Measurements from ENCODE around the gene VAC14. TPM values are rescaled to one million over a fixed set of nuclear protein-coding genes. Genes with fewer than 3 reads are reported as not detected.

VAC14 gene
- polyA plus RNA-seq, 3 donors, result 20.7 to 49.4 (median 31.1) TPM

DNA sequence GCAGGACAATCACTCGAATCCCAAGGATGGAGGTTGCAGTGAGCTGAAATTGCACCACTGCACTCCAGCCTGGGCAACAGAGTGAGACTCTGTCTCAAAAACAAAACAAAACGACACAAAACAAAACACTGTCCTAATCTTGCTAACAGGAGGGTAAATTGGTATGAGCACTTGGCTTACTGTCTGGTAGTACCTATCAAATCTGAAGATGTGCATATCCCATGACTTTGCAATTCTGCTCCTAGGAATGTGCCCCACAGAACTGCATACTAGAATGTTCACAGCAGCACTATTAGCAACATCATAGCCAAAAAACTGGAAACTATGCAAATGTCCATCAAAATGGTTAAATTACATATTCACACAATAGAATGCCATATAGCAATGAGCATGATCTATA is 130.8 kb downstream of the VAC14 start:
- DNase-seq, result no peak
- no peak overlapping the region for H3K4me3 Mint-ChIP-seq
- no peaks in the 10 kb centered on the region for H3K4me1 Mint-ChIP-seq
- no peak overlapping the region for H3K4me2 ChIP-seq (replicated peaks; ENCODE audit: extremely low read depth, low read length, poor library complexity, severe bottlenecking)
- H3K27me3 Mint-ChIP-seq (ENCODE audit: low read depth in 3 of 3), result peaks cover 0 to 3% (median 0%) of the 10 kb centered on the region in 3 donors
- no peak overlapping the region for H3K27ac Mint-ChIP-seq
- H3K4me1 ChIP-seq (ENCODE audit: control insufficient read depth in 1 of 2, insufficient read depth in 2 of 2, low read length in 2 of 2), result no peaks in the 10 kb centered on the region
- H3K79me2 ChIP-seq (ENCODE audit: insufficient read depth, low read length), result no peaks in the 10 kb centered on the region
- no peaks in the 10 kb centered on the region for H3K9me3 ChIP-seq (replicated peaks in 1 of 2; ENCODE audit: control insufficient read depth in 1 of 2, insufficient read depth in 1 of 2, low read length in 2 of 2)
- TF ChIP-seq, protein P1, sequence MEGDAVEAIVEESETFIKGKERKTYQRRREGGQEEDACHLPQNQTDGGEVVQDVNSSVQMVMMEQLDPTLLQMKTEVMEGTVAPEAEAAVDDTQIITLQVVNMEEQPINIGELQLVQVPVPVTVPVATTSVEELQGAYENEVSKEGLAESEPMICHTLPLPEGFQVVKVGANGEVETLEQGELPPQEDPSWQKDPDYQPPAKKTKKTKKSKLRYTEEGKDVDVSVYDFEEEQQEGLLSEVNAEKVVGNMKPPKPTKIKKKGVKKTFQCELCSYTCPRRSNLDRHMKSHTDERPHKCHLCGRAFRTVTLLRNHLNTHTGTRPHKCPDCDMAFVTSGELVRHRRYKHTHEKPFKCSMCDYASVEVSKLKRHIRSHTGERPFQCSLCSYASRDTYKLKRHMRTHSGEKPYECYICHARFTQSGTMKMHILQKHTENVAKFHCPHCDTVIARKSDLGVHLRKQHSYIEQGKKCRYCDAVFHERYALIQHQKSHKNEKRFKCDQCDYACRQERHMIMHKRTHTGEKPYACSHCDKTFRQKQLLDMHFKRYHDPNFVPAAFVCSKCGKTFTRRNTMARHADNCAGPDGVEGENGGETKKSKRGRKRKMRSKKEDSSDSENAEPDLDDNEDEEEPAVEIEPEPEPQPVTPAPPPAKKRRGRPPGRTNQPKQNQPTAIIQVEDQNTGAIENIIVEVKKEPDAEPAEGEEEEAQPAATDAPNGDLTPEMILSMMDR (IDR thresholded peaks at IDR 0.05), result no peak
- H3K27ac ChIP-seq (ENCODE audit: low read depth in 1 of 2, low read length in 2 of 2), result no peak overlapping the region
- H4K20me1 ChIP-seq (ENCODE audit: insufficient read depth, low read length), result no peaks in the 10 kb centered on the region
- intact Hi-C loops (cut with micrococcal nuclease), result no loop called here
- no peak overlapping the region for H3K9ac ChIP-seq (ENCODE audit: insufficient read depth, low read length, poor library complexity, severe bottlenecking)
- peaks cover 6% of the 10 kb centered on the region in 2 donors for H3K36me3 Mint-ChIP-seq
- H3K9me3 Mint-ChIP-seq, result peaks cover 0 to 3% (median 0%) of the 10 kb centered on the region in 7 donors
- no peaks in the 10 kb centered on the region for H3K36me3 ChIP-seq (replicated peaks in 1 of 2; ENCODE audit: control insufficient read depth in 1 of 2, insufficient read depth in 2 of 2, low read length in 2 of 2)
- WGBS (ENCODE audit: insufficient coverage), result 100% methylated on average over 1 of the region's 2 CpGs
- no peak overlapping the region for H2AFZ ChIP-seq (ENCODE audit: insufficient read depth, low read depth, low read length, poor library complexity, severe bottlenecking)
- no peak overlapping the region for H3K4me3 ChIP-seq (replicated peaks in 1 of 3; ENCODE audit: low read depth in 2 of 3, low read length in 3 of 3)
- no peaks in the 10 kb centered on the region for H3K27me3 ChIP-seq (ENCODE audit: control insufficient read depth in 2 of 2, insufficient read depth in 2 of 2, low read length in 2 of 2)

DNA sequence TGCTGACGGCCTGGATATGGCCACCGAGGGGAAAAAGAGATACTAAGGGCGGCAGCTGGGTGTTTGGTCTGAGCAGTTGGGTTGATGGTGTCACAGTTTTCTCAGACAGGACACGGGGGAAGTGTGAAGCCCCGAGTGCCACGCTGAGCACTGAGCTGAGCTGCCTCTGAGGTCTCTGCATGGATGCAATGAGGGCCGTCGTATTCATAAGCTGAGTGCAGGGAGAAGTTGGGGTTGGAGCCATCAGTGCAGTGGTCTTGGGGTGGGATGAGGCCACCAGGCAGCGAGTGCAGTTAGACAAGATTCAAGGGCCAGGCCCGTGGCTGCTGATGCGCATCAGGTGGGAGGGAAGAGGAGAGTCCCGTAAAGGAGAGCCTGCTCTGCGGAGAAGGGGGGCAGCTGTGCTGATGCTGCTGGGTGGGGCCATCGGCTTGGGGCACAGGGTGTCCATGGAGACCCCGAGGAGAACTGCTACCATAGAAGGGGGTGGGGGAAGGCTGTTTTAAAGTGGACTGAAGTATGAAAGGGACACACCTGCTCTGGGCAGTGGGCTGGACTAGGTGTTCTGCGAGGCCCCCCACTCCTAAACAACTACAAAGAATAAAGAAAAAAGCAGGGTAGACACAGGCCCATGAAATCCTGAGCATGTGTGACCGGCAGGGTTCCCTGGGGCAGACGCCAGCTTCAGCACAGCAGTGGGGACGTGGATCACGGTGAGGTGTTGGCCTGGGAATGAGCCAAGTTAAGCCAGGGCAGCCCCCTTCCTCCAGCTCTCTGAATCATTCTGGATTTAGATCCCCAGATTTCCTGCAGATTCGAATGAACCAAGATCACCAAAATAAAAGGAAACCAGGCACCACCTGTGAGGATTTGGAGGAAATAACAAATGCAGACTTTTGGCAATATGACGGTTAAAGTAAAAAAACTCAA is 134.9 kb downstream of the VAC14 start:
- intact Hi-C loops (cut with micrococcal nuclease), result no loop called here
- 94% methylated on average over 19 of the region's 22 CpGs for WGBS (ENCODE audit: insufficient coverage)
- Mint-ChIP-seq H3K9me3 (peaks cover 0 to 3% (median 0%) of the 10 kb centered on the region in 7 donors), H3K36me3 (peaks cover 4 to 10% of the 10 kb centered on the region in 2 donors), H3K27ac (peak overlapping the region in 1 of 7 donors; percentile 9), H3K4me1 (no peaks in the 10 kb centered on the region), H3K4me3 (no peak overlapping the region), H3K27me3 (ENCODE audit: low read depth in 3 of 3) (peaks cover 1 to 3% (median 2%) of the 10 kb centered on the region in 3 donors)
- DNase-seq, result no peak
- Histone ChIP-seq H4K20me1 (ENCODE audit: insufficient read depth, low read length) (no peaks in the 10 kb centered on the region), H3K4me2 (replicated peaks; ENCODE audit: extremely low read depth, low read length, poor library complexity, severe bottlenecking) (no peak overlapping the region), H3K9me3 (replicated peaks in 1 of 2; ENCODE audit: control insufficient read depth in 1 of 2, insufficient read depth in 1 of 2, low read length in 2 of 2) (no peaks in the 10 kb centered on the region), H3K27ac (ENCODE audit: low read depth in 1 of 2, low read length in 2 of 2) (no peak overlapping the region), H3K4me3 (replicated peaks in 1 of 3; ENCODE audit: low read depth in 2 of 3, low read length in 3 of 3) (no peak overlapping the region), H3K9ac (ENCODE audit: insufficient read depth, low read length, poor library complexity, severe bottlenecking) (no peak overlapping the region), H3K4me1 (ENCODE audit: control insufficient read depth in 1 of 2, insufficient read depth in 2 of 2, low read length in 2 of 2) (no peaks in the 10 kb centered on the region), H3K36me3 (replicated peaks in 1 of 2; ENCODE audit: control insufficient read depth in 1 of 2, insufficient read depth in 2 of 2, low read length in 2 of 2) (no peaks in the 10 kb centered on the region), H3K27me3 (ENCODE audit: control insufficient read depth in 2 of 2, insufficient read depth in 2 of 2, low read length in 2 of 2) (no peaks in the 10 kb centered on the region), H2AFZ (ENCODE audit: insufficient read depth, low read depth, low read length, poor library complexity, severe bottlenecking) (no peak overlapping the region), H3K79me2 (ENCODE audit: insufficient read depth, low read length) (no peaks in the 10 kb centered on the region)
- TF ChIP-seq, protein P1 (IDR thresholded peaks at IDR 0.05), result no peak
